HEK293 (cell line): ENCODE results near the gene RSRC1.

Experiments
- CTCF ChIA-PET: fragments of 350-600 bp; formaldehyde crosslinking; extraction: SDS; loops from one replicate; lab custom pipeline; 2021; ENCODE audit warnings: antibody characterized with exemption; lab: Yijun Ruan, JAX
- POLR2A ChIA-PET: fragments of 300-600 bp; formaldehyde crosslinking; extraction: SDS; loops from one replicate; lab custom pipeline; 2020; ENCODE audit warnings: antibody characterized with exemption, inconsistent platforms; lab: Yijun Ruan, JAX
- H3K27ac ChIP-seq: fragments of 200-500 bp; sonication (Bioruptor generic); 2 replicates; pipeline ENCODE4 v1.5.1; 2014; ENCODE audit warnings: low read depth, low read length, control low read depth, inconsistent platforms; ENCODE audit errors: extremely low read depth
- H3K36me3 ChIP-seq, 2 experiments: fragments of 200-500 bp in 1 of 2; sonication (Bioruptor generic) in 1 of 2; 1 replicate in 1 of 2; 2 replicates in 1 of 2; pipeline ENCODE4 v1.5.1; 2014 to 2017; ENCODE audit warnings: inconsistent platforms in 2 of 2, low read length in 2 of 2; ENCODE audit not compliant: control insufficient read depth in 2 of 2, insufficient read depth in 1 of 2
- H3K4me1 ChIP-seq: fragments of 200-500 bp; sonication (Bioruptor generic); 2 replicates; pipeline ENCODE4 v1.5.1; 2014; ENCODE audit warnings: mild to moderate bottlenecking, low read length, inconsistent platforms; ENCODE audit not compliant: control insufficient read depth, insufficient read depth
- H3K4me3 ChIP-seq: 2 replicates; pipeline ENCODE4 v1.5.1; 2011; ENCODE audit warnings: low read depth, mild to moderate bottlenecking, control low read depth, low read length, moderate library complexity
- H3K9me3 ChIP-seq: fragments of 200-500 bp; sonication (Bioruptor generic); 2 replicates; pipeline ENCODE4 v1.5.1; 2014; ENCODE audit warnings: low read depth, low read length, inconsistent platforms; ENCODE audit not compliant: control insufficient read depth, insufficient read depth
- GLI2 ChIP-seq: fragments of 450-650 bp; formaldehyde crosslinking; IDR thresholded peaks from 2 replicates; pipeline ENCODE4; 2017; ENCODE audit warnings: missing biosample characterization, missing genetic modification characterization, low read depth, borderline replicate concordance
- KLF1 ChIP-seq: fragments of 450-650 bp; formaldehyde crosslinking; IDR thresholded peaks from 2 replicates; pipeline ENCODE4 v1.5.1; 2016; ENCODE audit warnings: missing biosample characterization, missing genetic modification characterization
- YY1 ChIP-seq: fragments of 450-650 bp; formaldehyde crosslinking; IDR thresholded peaks from 2 replicates; pipeline ENCODE4 v1.5.1; 2018; ENCODE audit warnings: missing biosample characterization, missing genetic modification characterization
- ZFHX2 ChIP-seq: fragments of 450-650 bp; formaldehyde crosslinking; conservative IDR thresholded peaks from 2 replicates; pipeline ENCODE4 v1.5.1; 2016; ENCODE audit warnings: missing biosample characterization, missing genetic modification characterization
- ZNF132 ChIP-seq: fragments of 450-650 bp; formaldehyde crosslinking; IDR thresholded peaks from 2 replicates; pipeline ENCODE4 v1.5.1; 2017; ENCODE audit warnings: missing biosample characterization, missing genetic modification characterization, borderline replicate concordance
- ZNF202 ChIP-seq: fragments of 450-650 bp; formaldehyde crosslinking; IDR thresholded peaks from 2 replicates; pipeline ENCODE4 v1.5.1; 2016; ENCODE audit warnings: missing biosample characterization, missing genetic modification characterization, borderline replicate concordance
- ZNF266 ChIP-seq: fragments of 450-650 bp; formaldehyde crosslinking; IDR thresholded peaks from 2 replicates; pipeline ENCODE4 v1.5.1; 2016; ENCODE audit warnings: missing biosample characterization, missing genetic modification characterization, low read depth
- ZNF510 ChIP-seq: fragments of 450-650 bp; formaldehyde crosslinking; IDR thresholded peaks from 2 replicates; pipeline ENCODE4 v1.5.1; 2018; ENCODE audit warnings: mild to moderate bottlenecking, missing genetic modification characterization, missing biosample characterization; ENCODE audit not compliant: insufficient replicate concordance
- ZNF530 ChIP-seq: fragments of 450-650 bp; formaldehyde crosslinking; IDR thresholded peaks from 2 replicates; pipeline ENCODE4 v1.5.1; 2016; ENCODE audit warnings: low read depth, missing biosample characterization, missing genetic modification characterization
- ZNF747 ChIP-seq: fragments of 450-650 bp; formaldehyde crosslinking; IDR thresholded peaks from 2 replicates; pipeline ENCODE4 v1.5.1; 2016; ENCODE audit warnings: missing biosample characterization, missing genetic modification characterization
- TF ChIP-seq, protein P1 (sequence below): fragments of 450-650 bp; formaldehyde crosslinking; IDR thresholded peaks from 2 replicates; pipeline ENCODE4 v1.5.1; 2016; ENCODE audit warnings: missing biosample characterization, missing genetic modification characterization
- TF ChIP-seq, protein P2 (sequence below): fragments of 450-650 bp; formaldehyde crosslinking; IDR thresholded peaks from 2 replicates; pipeline ENCODE4 v1.5.1; 2016; ENCODE audit warnings: missing biosample characterization, missing genetic modification characterization
- TF ChIP-seq, protein P3 (sequence below): fragments of 450-650 bp; formaldehyde crosslinking; IDR thresholded peaks from 2 replicates; pipeline ENCODE4 v1.5.1; 2016; ENCODE audit warnings: missing biosample characterization, missing genetic modification characterization
- TF ChIP-seq, protein P4 (sequence below): fragments of 450-650 bp; formaldehyde crosslinking; IDR thresholded peaks from 2 replicates; pipeline ENCODE4 v1.5.1; 2016; ENCODE audit warnings: missing biosample characterization, missing genetic modification characterization

RSRC1 gene

DNA sequence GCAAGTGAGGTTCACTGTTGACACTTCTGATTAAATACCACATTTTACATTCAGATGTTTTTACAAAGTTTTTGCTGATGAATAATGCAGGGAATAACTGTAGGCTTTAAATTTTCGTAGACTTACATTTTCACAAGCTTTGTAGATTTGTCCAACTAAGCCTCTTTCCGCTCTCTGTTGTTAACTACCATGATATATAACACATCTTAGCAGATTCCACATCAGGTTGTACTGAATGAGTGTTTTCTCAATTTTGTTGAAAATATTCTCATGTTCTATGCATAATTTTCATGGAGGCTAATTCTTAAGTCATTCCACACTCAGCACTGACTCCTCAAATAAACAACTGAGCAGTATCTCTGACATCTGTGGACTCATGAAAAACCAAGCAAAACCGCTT lies 168.3 kb downstream of the RSRC1 start:
- CTCF ChIA-PET, result no interaction called here
- Histone ChIP-seq H3K9me3 (no peaks in the 10 kb centered on the region), H3K4me1 (no peaks in the 10 kb centered on the region)
- POLR2A ChIA-PET, result no interaction called here
- TF ChIP-seq ZNF510 (tag by site-specific recombination), result peak; percentile 94
- TF ChIP-seq KLF1, result no peak
- TF ChIP-seq, all 188 proteins: peak for 1
- H3K4me3 ChIP-seq, result no peak overlapping the region
- H3K27ac ChIP-seq, result no peak overlapping the region
- H3K36me3 ChIP-seq, result peaks cover 0 to 3% of the 10 kb centered on the region in 2 experiments; a peak in 1 of 3 replicates

DNA sequence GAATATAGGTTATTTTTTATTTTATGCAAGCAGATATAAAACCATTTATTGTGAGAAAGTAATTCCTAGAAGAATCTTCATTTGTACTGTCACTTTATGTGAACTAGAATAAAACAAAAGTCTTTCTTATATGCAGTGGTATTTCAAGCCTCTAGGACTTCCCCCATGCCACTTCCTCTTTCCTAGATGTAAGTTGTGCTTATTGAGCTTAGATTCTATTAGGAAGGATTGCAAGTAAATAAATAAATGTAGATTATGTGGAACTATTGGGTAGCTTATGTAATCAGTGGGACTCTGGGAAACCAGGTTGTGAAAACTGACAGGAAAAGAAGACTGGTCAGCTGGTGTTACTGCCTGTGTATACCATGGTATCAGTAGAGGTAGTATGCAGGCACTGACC lies 169.7 kb downstream of the RSRC1 start:
- no peak overlapping the region for H3K4me3 ChIP-seq
- H3K36me3 ChIP-seq, result peaks cover 0 to 3% of the 10 kb centered on the region in 2 experiments; a peak in 1 of 3 replicates
- no peak overlapping the region for H3K27ac ChIP-seq
- H3K4me1 ChIP-seq, result no peaks in the 10 kb centered on the region
- ChIA-PET CTCF (interaction anchor here (0.5 kb wide), 1 partner anchor 153 kb away, joined by 3 read pairs; no protein-coding TSS in a partner anchor), POLR2A (no interaction called here)
- TF ChIP-seq ZNF266 (no peak), ZNF132 (no peak), ZNF747 (no peak), ZNF202 (tag by site-specific recombination) (no peak), GLI2 (tag by site-specific recombination) (no peak), YY1 (tag by site-specific recombination) (no peak), ZFHX2 (no peak), ZNF530 (tag by site-specific recombination) (no peak)
- TF ChIP-seq, protein P1, sequence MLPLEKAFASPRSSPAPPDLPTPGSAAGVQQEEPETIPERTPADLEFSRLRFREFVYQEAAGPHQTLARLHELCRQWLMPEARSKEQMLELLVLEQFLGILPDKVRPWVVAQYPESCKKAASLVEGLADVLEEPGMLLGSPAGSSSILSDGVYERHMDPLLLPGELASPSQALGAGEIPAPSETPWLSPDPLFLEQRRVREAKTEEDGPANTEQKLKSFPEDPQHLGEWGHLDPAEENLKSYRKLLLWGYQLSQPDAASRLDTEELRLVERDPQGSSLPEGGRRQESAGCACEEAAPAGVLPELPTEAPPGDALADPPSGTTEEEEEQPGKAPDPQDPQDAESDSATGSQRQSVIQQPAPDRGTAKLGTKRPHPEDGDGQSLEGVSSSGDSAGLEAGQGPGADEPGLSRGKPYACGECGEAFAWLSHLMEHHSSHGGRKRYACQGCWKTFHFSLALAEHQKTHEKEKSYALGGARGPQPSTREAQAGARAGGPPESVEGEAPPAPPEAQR (tag by site-specific recombination), result no peak
- TF ChIP-seq, protein P2, sequence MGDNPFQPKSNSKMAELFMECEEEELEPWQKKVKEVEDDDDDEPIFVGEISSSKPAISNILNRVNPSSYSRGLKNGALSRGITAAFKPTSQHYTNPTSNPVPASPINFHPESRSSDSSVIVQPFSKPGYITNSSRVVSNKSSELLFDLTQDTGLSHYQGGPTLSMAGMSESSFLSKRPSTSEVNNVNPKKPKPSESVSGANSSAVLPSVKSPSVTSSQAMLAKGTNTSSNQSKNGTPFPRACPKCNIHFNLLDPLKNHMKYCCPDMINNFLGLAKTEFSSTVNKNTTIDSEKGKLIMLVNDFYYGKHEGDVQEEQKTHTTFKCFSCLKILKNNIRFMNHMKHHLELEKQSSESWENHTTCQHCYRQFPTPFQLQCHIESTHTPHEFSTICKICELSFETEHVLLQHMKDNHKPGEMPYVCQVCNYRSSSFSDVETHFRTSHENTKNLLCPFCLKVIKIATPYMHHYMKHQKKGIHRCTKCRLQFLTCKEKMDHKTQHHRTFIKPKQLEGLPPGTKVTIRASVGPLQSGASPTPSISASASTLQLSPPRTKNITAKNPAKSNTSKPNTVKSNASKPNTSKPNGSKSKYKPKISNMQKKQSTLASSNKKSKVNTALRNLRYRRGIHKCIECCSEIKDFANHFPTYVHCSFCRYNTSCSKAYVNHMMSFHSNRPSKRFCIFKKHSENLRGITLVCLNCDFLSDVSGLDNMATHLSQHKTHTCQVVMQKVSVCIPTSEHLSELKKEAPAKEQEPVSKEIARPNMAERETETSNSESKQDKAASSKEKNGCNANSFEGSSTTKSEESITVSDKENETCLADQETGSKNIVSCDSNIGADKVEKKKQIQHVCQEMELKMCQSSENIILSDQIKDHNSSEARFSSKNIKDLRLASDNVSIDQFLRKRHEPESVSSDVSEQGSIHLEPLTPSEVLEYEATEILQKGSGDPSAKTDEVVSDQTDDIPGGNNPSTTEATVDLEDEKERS, result no peak
- TF ChIP-seq, protein P3, sequence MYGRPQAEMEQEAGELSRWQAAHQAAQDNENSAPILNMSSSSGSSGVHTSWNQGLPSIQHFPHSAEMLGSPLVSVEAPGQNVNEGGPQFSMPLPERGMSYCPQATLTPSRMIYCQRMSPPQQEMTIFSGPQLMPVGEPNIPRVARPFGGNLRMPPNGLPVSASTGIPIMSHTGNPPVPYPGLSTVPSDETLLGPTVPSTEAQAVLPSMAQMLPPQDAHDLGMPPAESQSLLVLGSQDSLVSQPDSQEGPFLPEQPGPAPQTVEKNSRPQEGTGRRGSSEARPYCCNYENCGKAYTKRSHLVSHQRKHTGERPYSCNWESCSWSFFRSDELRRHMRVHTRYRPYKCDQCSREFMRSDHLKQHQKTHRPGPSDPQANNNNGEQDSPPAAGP (tag by site-specific recombination), result no peak
- TF ChIP-seq, protein P4, sequence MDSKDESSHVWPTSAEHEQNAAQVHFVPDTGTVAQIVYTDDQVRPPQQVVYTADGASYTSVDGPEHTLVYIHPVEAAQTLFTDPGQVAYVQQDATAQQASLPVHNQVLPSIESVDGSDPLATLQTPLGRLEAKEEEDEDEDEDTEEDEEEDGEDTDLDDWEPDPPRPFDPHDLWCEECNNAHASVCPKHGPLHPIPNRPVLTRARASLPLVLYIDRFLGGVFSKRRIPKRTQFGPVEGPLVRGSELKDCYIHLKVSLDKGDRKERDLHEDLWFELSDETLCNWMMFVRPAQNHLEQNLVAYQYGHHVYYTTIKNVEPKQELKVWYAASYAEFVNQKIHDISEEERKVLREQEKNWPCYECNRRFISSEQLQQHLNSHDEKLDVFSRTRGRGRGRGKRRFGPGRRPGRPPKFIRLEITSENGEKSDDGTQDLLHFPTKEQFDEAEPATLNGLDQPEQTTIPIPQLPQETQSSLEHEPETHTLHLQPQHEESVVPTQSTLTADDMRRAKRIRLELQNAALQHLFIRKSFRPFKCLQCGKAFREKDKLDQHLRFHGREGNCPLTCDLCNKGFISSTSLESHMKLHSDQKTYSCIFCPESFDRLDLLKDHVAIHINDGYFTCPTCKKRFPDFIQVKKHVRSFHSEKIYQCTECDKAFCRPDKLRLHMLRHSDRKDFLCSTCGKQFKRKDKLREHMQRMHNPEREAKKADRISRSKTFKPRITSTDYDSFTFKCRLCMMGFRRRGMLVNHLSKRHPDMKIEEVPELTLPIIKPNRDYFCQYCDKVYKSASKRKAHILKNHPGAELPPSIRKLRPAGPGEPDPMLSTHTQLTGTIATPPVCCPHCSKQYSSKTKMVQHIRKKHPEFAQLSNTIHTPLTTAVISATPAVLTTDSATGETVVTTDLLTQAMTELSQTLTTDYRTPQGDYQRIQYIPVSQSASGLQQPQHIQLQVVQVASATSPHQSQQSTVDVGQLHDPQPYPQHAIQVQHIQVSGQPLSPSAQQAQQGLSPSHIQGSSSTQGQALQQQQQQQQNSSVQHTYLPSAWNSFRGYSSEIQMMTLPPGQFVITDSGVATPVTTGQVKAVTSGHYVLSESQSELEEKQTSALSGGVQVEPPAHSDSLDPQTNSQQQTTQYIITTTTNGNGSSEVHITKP (tag by site-specific recombination), result no peak
- H3K9me3 ChIP-seq, result no peaks in the 10 kb centered on the region
